Retina (tissue), 1 donor: ENCODE measurements around the gene USP19.

Experiments used
- DNase-seq: peaks from one replicate; pipeline ENCODE4 v3.0.0-alpha.2; 2016

The USP19 gene

GRCh38 chr3:49104052-49104426 lies 16.6 kb downstream of the USP19 start:
- DNase-seq: no peak

DNA sequence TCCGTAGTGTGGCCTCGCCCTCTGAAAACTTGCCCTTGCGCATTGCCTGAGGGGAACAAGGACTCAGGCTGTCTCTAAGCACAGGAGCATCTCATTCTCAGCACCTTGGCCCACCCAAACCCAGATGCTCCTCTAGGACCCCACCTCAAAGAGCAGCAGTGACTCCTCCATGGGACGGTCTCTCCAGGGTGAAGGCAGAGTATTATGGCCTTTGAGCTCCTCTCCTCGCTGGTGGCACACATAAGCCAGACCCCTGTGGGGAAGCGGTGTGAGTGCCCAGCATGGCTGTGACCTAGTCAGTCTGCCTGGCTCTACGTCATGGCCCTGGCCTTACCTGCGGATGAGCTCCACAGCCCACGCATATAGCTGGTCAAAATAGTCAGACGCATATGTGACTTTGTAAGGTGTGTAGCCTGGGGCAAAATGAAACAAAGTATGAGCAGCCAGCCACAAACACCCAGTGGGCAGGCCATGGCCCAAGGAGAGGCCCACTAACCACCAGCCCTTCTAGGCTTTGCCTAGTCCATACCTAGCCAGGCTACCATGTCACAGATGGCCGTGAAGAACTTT lies 20.5 kb downstream of the USP19 start:
- DNase-seq: no peak

- DNase-seq: no peak
Observed at GRCh38 chr3:49098910-49099630, 21.6 kb downstream of the USP19 start.

- no peak for DNase-seq
Observed at GRCh38 chr3:49098429-49098828, 22.2 kb downstream of the USP19 start.

- DNase-seq: peak; percentile 100
Observed at GRCh38 chr3:49093853-49094767, 26.5 kb downstream of the USP19 start, which contains the start of gene QRICH1. Gene QRICH1, minus strand, starts transcription at chr3:49094071. Its CDS starts 17,054 bp downstream, at chr3:49077017.

DNA sequence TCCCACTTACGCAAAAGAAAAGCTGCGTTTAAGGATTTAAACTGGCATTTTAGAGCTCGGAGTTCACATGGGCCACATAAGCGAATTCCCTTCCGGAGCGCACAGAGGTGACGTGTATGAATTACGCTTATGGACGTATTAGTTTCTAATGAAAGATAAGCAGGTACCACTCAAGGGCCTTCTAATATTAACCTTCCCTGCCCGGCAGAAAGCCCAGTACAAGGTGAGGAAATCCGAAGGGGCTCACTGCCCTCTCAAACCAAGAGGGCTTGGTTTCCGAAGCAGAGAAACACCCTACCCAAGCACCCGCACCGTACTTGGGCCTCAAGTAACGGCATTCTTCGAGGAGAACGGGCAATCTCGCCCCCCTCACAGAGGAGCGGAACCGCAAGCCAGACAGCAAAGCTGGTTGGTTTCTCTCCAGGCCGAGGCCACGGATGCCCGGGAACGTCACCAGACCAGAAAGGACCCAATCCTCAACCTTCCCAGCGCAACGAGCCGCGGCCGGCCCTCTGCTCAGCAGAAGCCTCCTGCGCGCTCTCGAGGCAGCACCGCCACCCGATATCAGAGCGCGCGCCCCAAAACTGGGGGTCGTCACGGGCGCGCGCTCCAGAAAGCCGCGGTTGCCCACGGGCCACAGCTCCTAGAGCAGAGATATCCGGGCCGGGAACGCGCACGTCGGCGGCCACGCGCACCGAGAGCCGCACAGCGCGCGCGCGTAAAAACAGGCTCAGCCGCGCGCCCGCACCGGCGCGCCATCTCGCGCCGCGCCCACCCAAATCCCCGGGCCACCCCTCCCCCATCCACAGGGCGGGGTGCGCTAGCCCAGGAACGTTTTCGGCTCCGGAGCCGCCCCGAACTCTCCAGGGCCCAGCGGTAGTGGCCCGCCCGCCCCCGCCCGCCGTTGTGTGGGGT lies 27.4 kb downstream of the USP19 start:
- DNase-seq: peak; percentile 94

DNA sequence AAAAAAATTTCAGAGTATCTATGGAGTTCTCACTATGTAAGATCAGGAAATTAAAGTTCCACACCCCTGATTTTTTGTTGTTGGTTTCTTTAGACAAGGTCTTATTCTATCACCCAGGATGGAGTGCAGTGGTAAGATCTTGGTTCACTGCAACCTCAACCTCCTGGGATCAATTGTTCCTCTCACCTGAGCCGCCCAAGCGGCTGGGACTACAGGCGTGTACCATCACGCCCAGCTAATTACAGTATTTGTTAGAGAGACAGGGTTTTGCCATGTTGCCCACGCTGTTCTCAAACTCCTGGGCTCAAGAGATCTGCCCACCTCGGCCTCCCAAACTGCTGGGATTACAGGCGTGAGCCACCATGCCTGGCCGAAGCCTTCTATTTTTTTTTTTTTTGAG lies 39.2 kb downstream of the USP19 start:
- no peak for DNase-seq

GRCh38 chr3:49079270-49079669 lies 41.4 kb downstream of the USP19 start:
- DNase-seq: no peak

- DNase-seq: no peak
Observed at GRCh38 chr3:49076646-49077045, 44.0 kb downstream of the USP19 start.

DNA sequence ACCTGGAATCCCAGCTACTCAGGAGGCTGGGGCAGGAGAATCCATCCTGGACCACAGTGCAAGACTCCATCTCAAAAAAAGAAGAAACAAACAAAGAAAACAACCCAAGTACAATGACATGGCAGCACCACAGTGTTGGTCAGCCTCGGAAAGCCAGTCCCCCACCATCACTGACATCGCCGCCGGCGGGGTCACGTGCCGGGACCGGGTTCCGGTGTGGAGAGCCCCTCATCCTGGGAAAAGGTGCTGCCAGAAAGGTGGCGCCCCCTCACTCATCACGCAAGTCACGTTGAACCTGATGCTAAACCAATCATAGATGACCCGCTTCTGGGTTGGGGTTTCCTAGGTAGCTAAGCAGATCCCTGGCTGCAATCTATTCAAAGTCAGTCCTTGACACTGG lies 44.5 kb downstream of the USP19 start:
- DNase-seq: no peak
